GM18858 (cell line): ENCODE measurements around the gene ST14.
"Not testable (repeated sequence)": the region's sequence is repeated elsewhere in the genome, so short reads cannot be mapped to it uniquely, and the experiment has no call there.

Experiments
- ATAC-seq: cut with Tn5 transposase; IDR thresholded peaks from one replicate; pipeline ENCODE4 v1.9.1; 2021; ENCODE audit not compliant: unreplicated experiment

The ST14 gene

DNA sequence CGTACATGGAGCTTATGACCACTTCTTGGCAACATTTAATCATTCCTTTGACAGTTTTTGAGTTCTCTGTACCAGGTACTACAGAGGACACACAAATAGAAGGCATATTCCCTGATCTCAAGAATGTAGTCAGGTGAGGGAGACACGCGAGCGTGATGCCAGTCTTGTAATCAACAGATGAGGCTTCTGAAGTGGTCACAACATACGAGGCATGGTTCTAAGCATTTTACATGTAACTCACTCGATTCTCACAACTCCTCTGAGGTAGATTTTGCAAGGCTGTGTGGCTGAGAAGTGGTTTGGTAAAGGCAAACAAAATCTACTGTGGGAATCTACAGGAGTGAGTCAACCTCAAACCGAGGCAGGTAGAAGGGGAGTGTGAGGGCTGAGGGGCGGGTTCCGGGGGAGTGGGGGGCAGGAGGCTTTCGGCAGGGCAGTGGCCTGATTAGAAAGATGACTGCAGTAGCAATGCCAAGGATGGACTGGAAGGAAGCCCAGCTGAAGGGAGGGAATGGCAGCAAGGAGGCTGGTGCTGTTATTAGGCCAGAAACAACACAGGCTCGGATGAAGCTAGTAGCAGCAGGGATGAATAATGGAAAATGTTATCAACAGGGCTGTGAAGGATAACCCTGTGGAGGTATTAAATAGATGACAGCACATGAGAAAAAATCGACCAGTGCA, 63.8 kb downstream of the ST14 start:
- ATAC-seq = no peak

GRCh38 chr11:130227373-130227772, 67.8 kb downstream of the ST14 start:
- no peak for ATAC-seq

- ATAC-seq = not testable (repeated sequence)
Observed at GRCh38 chr11:130233486-130233885, 73.9 kb downstream of the ST14 start.

DNA sequence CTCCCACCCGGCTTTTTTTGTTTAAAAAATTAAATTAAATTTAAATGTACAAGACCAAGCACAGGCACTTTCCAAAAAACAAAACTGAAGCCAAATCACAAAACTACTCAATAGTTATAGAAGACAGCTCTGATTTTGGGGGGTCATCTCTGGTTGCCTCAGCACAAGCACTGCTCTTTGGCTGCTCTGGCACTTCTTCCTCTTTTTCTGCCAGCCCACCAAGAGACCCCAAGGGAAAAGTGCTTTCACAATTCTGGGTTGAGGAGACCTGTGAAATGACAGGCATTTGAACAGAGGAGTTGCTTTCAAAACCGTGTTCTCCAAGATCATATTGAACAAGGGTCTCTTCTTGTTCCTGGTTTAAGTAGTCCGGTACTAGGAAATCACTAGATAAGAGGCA, 74.3 kb downstream of the ST14 start:
- not testable (repeated sequence) for ATAC-seq

GRCh38 chr11:130234315-130234714, 74.7 kb downstream of the ST14 start:
- no peak for ATAC-seq

- peak; percentile 45 for ATAC-seq
Observed at GRCh38 chr11:130237282-130238006, 77.9 kb downstream of the ST14 start.

DNA sequence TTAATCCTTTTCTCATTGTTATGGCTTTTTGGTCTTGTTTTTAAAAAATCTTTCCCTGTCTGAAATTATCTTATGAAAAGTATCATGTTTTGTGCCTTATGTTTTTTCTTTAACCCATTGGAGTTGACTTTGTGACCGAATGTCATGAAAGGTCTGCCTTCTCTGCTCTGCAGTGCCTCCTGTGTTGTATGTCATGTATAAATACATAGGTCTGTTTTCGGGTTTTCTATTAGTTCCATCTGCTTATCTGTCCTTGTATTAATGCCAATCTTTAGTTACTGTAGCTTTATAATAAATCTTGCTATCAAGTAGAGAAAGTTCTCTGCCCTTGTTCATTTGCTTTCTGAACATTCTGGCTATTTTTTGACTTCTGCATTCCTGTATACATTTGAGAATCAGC, 82.1 kb downstream of the ST14 start:
- no peak for ATAC-seq

DNA sequence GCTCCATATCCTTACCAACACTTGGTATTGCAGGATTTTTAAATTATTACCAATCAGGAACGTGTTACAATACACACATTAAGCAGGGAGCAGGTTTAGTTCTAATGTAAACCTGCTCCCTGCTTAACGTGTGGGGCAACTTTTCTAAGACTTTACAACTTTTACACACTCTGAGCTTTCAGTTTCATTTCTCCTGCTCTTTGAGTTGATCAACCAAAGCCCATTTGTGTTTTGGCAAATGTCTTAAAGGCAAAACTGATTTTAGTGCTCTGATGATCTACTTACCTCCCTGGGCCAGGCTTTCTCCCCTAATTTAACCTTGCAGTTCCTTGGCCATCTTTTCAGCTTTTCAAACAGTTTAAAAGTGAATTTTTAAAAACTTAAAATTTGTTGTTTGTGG, 84.2 kb downstream of the ST14 start:
- ATAC-seq = no peak

GRCh38 chr11:130244848-130245247, 85.3 kb downstream of the ST14 start:
- ATAC-seq = no peak

DNA sequence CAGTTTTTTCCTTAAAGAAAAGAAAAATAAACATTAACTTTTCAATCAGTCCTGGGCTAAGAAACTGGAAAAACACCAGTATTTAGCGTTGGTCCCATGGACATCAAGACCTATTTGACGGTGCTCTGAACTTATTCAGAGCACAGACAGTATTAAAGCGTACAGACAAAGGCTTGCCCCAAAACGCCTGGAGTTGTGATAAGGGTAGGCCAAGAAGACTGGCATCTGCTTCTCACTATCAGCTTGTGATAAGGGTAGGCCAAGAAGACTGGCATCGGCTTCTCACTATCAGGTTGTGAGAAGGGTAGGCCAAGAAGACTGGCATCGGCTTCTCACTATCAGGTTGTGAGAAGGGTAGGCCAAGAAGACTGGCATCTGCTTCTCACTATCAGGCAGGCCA, 85.8 kb downstream of the ST14 start:
- ATAC-seq = not testable (repeated sequence)

- no peak for ATAC-seq
Observed at GRCh38 chr11:130246270-130246669, 86.7 kb downstream of the ST14 start.

GRCh38 chr11:130246738-130247137, 87.2 kb downstream of the ST14 start:
- ATAC-seq = no peak

- ATAC-seq = no peak
Observed at GRCh38 chr11:130247319-130247718, 87.7 kb downstream of the ST14 start.

DNA sequence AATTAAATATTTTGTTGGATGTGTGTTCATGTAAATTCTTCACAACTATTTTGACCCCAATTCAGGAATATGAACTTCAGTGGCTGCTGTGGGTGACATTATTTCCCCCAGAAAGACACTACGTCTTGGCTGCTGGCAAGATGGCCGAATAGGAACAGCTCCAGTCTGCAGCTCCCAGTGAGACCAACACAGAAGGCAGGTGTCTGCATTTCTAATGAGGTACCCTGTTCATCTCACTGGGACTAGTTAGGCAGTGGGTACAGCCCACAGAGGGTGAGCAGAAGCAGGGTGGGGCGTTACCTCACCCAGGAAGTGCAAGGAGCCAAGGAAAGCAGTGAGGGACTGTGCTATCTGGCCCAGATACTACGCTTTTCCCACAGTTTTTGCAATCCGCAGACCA, 89.8 kb downstream of the ST14 start:
- no peak for ATAC-seq

DNA sequence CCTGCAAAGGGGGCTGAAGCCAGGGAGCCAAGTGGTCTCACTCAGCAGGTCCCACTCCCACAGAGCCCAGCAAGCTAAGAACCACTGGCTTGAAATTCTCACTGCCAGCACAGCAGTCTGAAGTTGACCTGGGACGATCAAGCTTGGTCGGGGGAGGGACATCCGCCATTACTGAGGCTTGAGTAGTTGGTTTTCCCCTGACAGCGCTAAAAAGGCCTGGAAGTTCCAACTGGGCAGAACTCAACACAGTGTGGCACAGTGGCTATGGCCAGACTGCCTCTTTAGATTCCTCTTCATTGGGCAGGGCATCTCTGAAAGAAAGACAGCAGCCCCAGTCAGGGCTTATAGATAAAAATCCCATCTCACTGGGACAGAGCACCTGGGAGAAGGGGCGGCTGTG, 90.3 kb downstream of the ST14 start:
- not testable (repeated sequence) for ATAC-seq

GRCh38 chr11:130251763-130252162, 92.2 kb downstream of the ST14 start:
- not testable (repeated sequence) for ATAC-seq
